ENCODE results near the gene STRBP.

The STRBP gene

GRCh38 chr9:123225374-123225813, 43.0 kb downstream of the STRBP start:
- DNase-seq (ENCODE audit: low read depth) = peak; percentile 84
- peak; percentile 65 for TF ChIP-seq CTCF (conservative IDR thresholded peaks at IDR 0.05; ENCODE audit: control insufficient read depth, insufficient read depth, low read depth, low read length)
- no peak overlapping the region for H3K4me3 ChIP-seq (ENCODE audit: control insufficient read depth, low read depth, low read length)

GRCh38 chr9:123220127-123220526, 48.3 kb downstream of the STRBP start:
- no peak for DNase-seq (ENCODE audit: low read depth)
- H3K4me3 ChIP-seq (ENCODE audit: control insufficient read depth, low read depth, low read length) = no peak overlapping the region
- no peak for TF ChIP-seq CTCF (conservative IDR thresholded peaks at IDR 0.05; ENCODE audit: control insufficient read depth, insufficient read depth, low read depth, low read length)

GRCh38 chr9:123218831-123219230, 49.6 kb downstream of the STRBP start:
- no peak for DNase-seq (ENCODE audit: low read depth)
- no peak overlapping the region for H3K4me3 ChIP-seq (ENCODE audit: control insufficient read depth, low read depth, low read length)
- TF ChIP-seq CTCF (conservative IDR thresholded peaks at IDR 0.05; ENCODE audit: control insufficient read depth, insufficient read depth, low read depth, low read length) = no peak

- peak; percentile 38 for DNase-seq (ENCODE audit: low read depth)
- no peak overlapping the region for H3K4me3 ChIP-seq (ENCODE audit: control insufficient read depth, low read depth, low read length)
- TF ChIP-seq CTCF (conservative IDR thresholded peaks at IDR 0.05; ENCODE audit: control insufficient read depth, insufficient read depth, low read depth, low read length) = no peak
Measured at GRCh38 chr9:123217128-123217654, 51.2 kb downstream of the STRBP start.

GRCh38 chr9:123216251-123216797, 52.1 kb downstream of the STRBP start:
- no peak for TF ChIP-seq CTCF (conservative IDR thresholded peaks at IDR 0.05; ENCODE audit: control insufficient read depth, insufficient read depth, low read depth, low read length)
- H3K4me3 ChIP-seq (ENCODE audit: control insufficient read depth, low read depth, low read length) = no peak overlapping the region
- DNase-seq (ENCODE audit: low read depth) = no peak

- TF ChIP-seq CTCF (conservative IDR thresholded peaks at IDR 0.05; ENCODE audit: control insufficient read depth, insufficient read depth, low read depth, low read length) = no peak
- H3K4me3 ChIP-seq (ENCODE audit: control insufficient read depth, low read depth, low read length) = no peak overlapping the region
- DNase-seq (ENCODE audit: low read depth) = no peak
Measured at GRCh38 chr9:123211081-123211480, 57.3 kb downstream of the STRBP start.
